SK-N-SH (cell line): ENCODE measurements around the gene SHTN1.

ENCODE experiments used
- CHD2 ChIP-seq: fragments of 150-350 bp; IDR thresholded peaks from 2 replicates; pipeline ENCODE4 v1.6.1; 2018; ENCODE audit warnings: low read length; ENCODE audit not compliant: partially characterized antibody
- ELF1 ChIP-seq: IDR thresholded peaks from 2 replicates; pipeline ENCODE4 v1.4.0; 2012
- EP300 ChIP-seq, 2 experiments: IDR thresholded peaks; 2 replicates each; pipeline versions ENCODE4 v1.4.0 to v1.6.1; 2012; ENCODE audit warnings: borderline replicate concordance in 1 of 2, low read depth in 1 of 2, low read length in 1 of 2
- GATA2 ChIP-seq: sonication (generic); formaldehyde crosslinking; IDR thresholded peaks from 2 replicates; pipeline ENCODE4 v1.5.0; 2020; ENCODE audit warnings: mild to moderate bottlenecking, missing genetic modification reagents
- POLR2AphosphoS5 ChIP-seq: IDR thresholded peaks from 2 replicates; pipeline ENCODE4 v1.6.1; 2012; ENCODE audit warnings: low read depth, low read length
- SMC3 ChIP-seq: IDR thresholded peaks from 2 replicates; pipeline ENCODE4 v1.6.1; 2012; ENCODE audit warnings: low read depth, low read length, improper control_type of control experiment
- TF ChIP-seq, protein P1 (sequence below): fragments of 200-600 bp; sonication (generic); IDR thresholded peaks from 2 replicates; pipeline ENCODE4 v1.6.1; 2017; ENCODE audit warnings: antibody characterized with exemption, mild to moderate bottlenecking, moderate library complexity
- TF ChIP-seq, protein P2 (sequence below): IDR thresholded peaks from 2 replicates; pipeline ENCODE4 v1.6.1; 2012; ENCODE audit warnings: mild to moderate bottlenecking, low read depth, low read length, moderate library complexity
- TF ChIP-seq, protein P3 (sequence below): IDR thresholded peaks from 2 replicates; pipeline ENCODE4 v1.4.0; 2012; ENCODE audit warnings: low read depth

DNA sequence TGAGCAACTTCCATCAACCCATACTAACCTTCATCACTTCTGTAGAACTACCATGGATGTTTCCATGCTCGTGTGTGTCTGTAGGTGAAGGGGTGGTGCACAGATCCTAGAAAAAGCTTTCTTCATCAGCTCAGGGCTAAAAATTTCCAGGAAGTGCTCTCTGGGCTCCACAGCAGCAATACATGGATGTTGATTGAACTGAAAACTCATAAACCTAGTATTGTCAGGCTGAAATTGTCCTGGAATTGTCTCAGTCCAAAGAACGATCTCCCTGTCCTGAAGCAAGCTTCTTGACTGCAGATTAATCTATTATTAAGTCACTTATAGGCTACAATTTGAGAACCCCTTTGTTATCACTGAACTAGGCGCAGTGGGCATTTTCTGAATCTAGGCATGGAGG, 115.9 kb downstream of the SHTN1 start:
- TF ChIP-seq, protein P1, sequence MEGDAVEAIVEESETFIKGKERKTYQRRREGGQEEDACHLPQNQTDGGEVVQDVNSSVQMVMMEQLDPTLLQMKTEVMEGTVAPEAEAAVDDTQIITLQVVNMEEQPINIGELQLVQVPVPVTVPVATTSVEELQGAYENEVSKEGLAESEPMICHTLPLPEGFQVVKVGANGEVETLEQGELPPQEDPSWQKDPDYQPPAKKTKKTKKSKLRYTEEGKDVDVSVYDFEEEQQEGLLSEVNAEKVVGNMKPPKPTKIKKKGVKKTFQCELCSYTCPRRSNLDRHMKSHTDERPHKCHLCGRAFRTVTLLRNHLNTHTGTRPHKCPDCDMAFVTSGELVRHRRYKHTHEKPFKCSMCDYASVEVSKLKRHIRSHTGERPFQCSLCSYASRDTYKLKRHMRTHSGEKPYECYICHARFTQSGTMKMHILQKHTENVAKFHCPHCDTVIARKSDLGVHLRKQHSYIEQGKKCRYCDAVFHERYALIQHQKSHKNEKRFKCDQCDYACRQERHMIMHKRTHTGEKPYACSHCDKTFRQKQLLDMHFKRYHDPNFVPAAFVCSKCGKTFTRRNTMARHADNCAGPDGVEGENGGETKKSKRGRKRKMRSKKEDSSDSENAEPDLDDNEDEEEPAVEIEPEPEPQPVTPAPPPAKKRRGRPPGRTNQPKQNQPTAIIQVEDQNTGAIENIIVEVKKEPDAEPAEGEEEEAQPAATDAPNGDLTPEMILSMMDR, result no peak
- TF ChIP-seq, protein P2, sequence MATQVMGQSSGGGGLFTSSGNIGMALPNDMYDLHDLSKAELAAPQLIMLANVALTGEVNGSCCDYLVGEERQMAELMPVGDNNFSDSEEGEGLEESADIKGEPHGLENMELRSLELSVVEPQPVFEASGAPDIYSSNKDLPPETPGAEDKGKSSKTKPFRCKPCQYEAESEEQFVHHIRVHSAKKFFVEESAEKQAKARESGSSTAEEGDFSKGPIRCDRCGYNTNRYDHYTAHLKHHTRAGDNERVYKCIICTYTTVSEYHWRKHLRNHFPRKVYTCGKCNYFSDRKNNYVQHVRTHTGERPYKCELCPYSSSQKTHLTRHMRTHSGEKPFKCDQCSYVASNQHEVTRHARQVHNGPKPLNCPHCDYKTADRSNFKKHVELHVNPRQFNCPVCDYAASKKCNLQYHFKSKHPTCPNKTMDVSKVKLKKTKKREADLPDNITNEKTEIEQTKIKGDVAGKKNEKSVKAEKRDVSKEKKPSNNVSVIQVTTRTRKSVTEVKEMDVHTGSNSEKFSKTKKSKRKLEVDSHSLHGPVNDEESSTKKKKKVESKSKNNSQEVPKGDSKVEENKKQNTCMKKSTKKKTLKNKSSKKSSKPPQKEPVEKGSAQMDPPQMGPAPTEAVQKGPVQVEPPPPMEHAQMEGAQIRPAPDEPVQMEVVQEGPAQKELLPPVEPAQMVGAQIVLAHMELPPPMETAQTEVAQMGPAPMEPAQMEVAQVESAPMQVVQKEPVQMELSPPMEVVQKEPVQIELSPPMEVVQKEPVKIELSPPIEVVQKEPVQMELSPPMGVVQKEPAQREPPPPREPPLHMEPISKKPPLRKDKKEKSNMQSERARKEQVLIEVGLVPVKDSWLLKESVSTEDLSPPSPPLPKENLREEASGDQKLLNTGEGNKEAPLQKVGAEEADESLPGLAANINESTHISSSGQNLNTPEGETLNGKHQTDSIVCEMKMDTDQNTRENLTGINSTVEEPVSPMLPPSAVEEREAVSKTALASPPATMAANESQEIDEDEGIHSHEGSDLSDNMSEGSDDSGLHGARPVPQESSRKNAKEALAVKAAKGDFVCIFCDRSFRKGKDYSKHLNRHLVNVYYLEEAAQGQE, result no peak
- TF ChIP-seq SMC3 (no peak), CHD2 (no peak), POLR2AphosphoS5 (no peak), GATA2 (CRISPR knock-in tag) (no peak), ELF1 (no peak), EP300 (IDR thresholded peaks at IDR 0.05; ENCODE audit: borderline replicate concordance in 1 of 2, low read depth in 1 of 2, low read length in 1 of 2) (no peak)
- TF ChIP-seq, protein P3, sequence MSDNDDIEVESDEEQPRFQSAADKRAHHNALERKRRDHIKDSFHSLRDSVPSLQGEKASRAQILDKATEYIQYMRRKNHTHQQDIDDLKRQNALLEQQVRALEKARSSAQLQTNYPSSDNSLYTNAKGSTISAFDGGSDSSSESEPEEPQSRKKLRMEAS, result no peak
